Glutamatergic neuron (in vitro differentiated cells): ENCODE results near the gene OXSM. TPM values are rescaled to one million over a fixed set of nuclear protein-coding genes. Genes with fewer than 3 reads are reported as not detected.

Experiments
- DNase-seq: peaks from one replicate; pipeline ENCODE4 v3.0.0; 2022
- H3K27ac Mint-ChIP-seq: one replicate; pipeline ENCODE4 v1.8.0; 2020; ENCODE audit warnings: mild to moderate bottlenecking, mixed read lengths, inconsistent platforms; ENCODE audit not compliant: unreplicated experiment
- H3K27me3 Mint-ChIP-seq: one replicate; pipeline ENCODE4 v1.8.0; 2020; ENCODE audit warnings: mild to moderate bottlenecking, moderate library complexity, mixed read lengths, inconsistent platforms; ENCODE audit not compliant: unreplicated experiment
- H3K36me3 Mint-ChIP-seq: one replicate; pipeline ENCODE4 v1.8.0; 2020; ENCODE audit warnings: mild to moderate bottlenecking, mixed read lengths, inconsistent platforms; ENCODE audit not compliant: unreplicated experiment
- H3K4me1 Mint-ChIP-seq: one replicate; pipeline ENCODE4 v1.8.0; 2020; ENCODE audit warnings: mild to moderate bottlenecking, low read depth, mixed read lengths, inconsistent platforms; ENCODE audit not compliant: unreplicated experiment
- H3K4me3 Mint-ChIP-seq: one replicate; pipeline ENCODE4 v1.8.0; 2020; ENCODE audit warnings: mild to moderate bottlenecking, mixed read lengths, inconsistent platforms; ENCODE audit not compliant: unreplicated experiment
- H3K9me3 Mint-ChIP-seq: one replicate; pipeline ENCODE4 v1.8.0; 2020; ENCODE audit warnings: mild to moderate bottlenecking, moderate library complexity, mixed read lengths, inconsistent platforms; ENCODE audit not compliant: unreplicated experiment
- CTCF ChIP-seq: fragments of 200-600 bp; sonication (generic); IDR thresholded peaks from one replicate; pipeline ENCODE4 v1.5.0; 2021; ENCODE audit not compliant: partially characterized antibody, unreplicated experiment
- total RNA-seq: library from RNA; stranded (reverse); fragmentation: NEBNext Ultra II Directional; extraction: Animal tissue kit (Norgen Biotek cat#: 25700); gene quantifications from one replicate; pipeline ENCODE4 v1.2.1, GENCODE V29; 2021; ENCODE audit not compliant: unreplicated experiment

OXSM gene
- total RNA-seq, 1 donor from 2014 or later: 9.3 TPM

GRCh38 chr3:25812644-25813043, 22.8 kb downstream of the OXSM start:
- H3K9me3 Mint-ChIP-seq: no peaks in the 10 kb centered on the region
- no peak for TF ChIP-seq CTCF
- no peak overlapping the region for H3K4me3 Mint-ChIP-seq
- H3K4me1 Mint-ChIP-seq: no peaks in the 10 kb centered on the region
- DNase-seq: no peak
- H3K27ac Mint-ChIP-seq: no peak overlapping the region
- H3K27me3 Mint-ChIP-seq: no peaks in the 10 kb centered on the region
- no peaks in the 10 kb centered on the region for H3K36me3 Mint-ChIP-seq

GRCh38 chr3:25817107-25817506, 27.2 kb downstream of the OXSM start:
- Mint-ChIP-seq H3K9me3 (no peaks in the 10 kb centered on the region), H3K27ac (no peak overlapping the region), H3K4me3 (no peak overlapping the region), H3K36me3 (no peaks in the 10 kb centered on the region), H3K27me3 (no peaks in the 10 kb centered on the region), H3K4me1 (no peaks in the 10 kb centered on the region)
- DNase-seq: no peak
- no peak for TF ChIP-seq CTCF

GRCh38 chr3:25817638-25818037, 27.7 kb downstream of the OXSM start:
- Mint-ChIP-seq H3K9me3 (no peaks in the 10 kb centered on the region), H3K36me3 (no peaks in the 10 kb centered on the region), H3K4me1 (no peaks in the 10 kb centered on the region), H3K4me3 (no peak overlapping the region), H3K27ac (no peak overlapping the region), H3K27me3 (no peaks in the 10 kb centered on the region)
- no peak for DNase-seq
- no peak for TF ChIP-seq CTCF

- TF ChIP-seq CTCF: no peak
- Mint-ChIP-seq H3K27ac (no peak overlapping the region), H3K27me3 (no peaks in the 10 kb centered on the region), H3K4me1 (no peaks in the 10 kb centered on the region), H3K9me3 (no peaks in the 10 kb centered on the region), H3K4me3 (no peak overlapping the region), H3K36me3 (no peaks in the 10 kb centered on the region)
- DNase-seq: no peak
Observed at GRCh38 chr3:25818335-25818734, 28.4 kb downstream of the OXSM start.

GRCh38 chr3:25820366-25820765, 30.5 kb downstream of the OXSM start:
- no peak overlapping the region for H3K27ac Mint-ChIP-seq
- no peak for TF ChIP-seq CTCF
- DNase-seq: no peak
- no peaks in the 10 kb centered on the region for H3K27me3 Mint-ChIP-seq
- no peaks in the 10 kb centered on the region for H3K36me3 Mint-ChIP-seq
- no peak overlapping the region for H3K4me3 Mint-ChIP-seq
- H3K9me3 Mint-ChIP-seq: no peaks in the 10 kb centered on the region
- H3K4me1 Mint-ChIP-seq: no peaks in the 10 kb centered on the region
